LNCaP clone FGC (cell line): ENCODE results near the gene KRT35.

Source experiments
- DNase-seq: peaks from one replicate; pipeline ENCODE4 v3.0.0-alpha.2; 2011; ENCODE audit warnings: low read depth
- H3K4me3 ChIP-seq: 2 replicates; pipeline ENCODE4 v1.5.1; 2011; ENCODE audit warnings: mild to moderate bottlenecking, low read depth, low read length, control low read depth
- CTCF ChIP-seq: IDR thresholded peaks from 2 replicates; pipeline ENCODE4 v1.5.1; 2012; ENCODE audit warnings: mild to moderate bottlenecking; ENCODE audit not compliant: control insufficient read depth, insufficient read depth; ENCODE audit errors: extremely low read depth

KRT35 gene

GRCh38 chr17:41518789-41519449, 38.0 kb upstream of the KRT35 start, which contains the start of gene KRT15:
Gene KRT15 (minus strand): TSS chr17:41518890. CDS start chr17:41518827, 63 bp downstream.
- DNase-seq: no peak
- no peak for TF ChIP-seq CTCF
- H3K4me3 ChIP-seq: no peak within 1 kb of the TSS

GRCh38 chr17:41518031-41518430, 37.1 kb upstream of the KRT35 start:
- DNase-seq: no peak
- no peak for TF ChIP-seq CTCF
- no peak overlapping the region for H3K4me3 ChIP-seq

- no peak for TF ChIP-seq CTCF
- DNase-seq: no peak
- no peak overlapping the region for H3K4me3 ChIP-seq
These were observed 35.9 kb upstream of the KRT35 start for GRCh38 chr17:41516830-41517283.

GRCh38 chr17:41516147-41516829, 35.3 kb upstream of the KRT35 start:
- no peak for DNase-seq
- TF ChIP-seq CTCF: no peak
- no peak overlapping the region for H3K4me3 ChIP-seq

- no peak overlapping the region for H3K4me3 ChIP-seq
- no peak for DNase-seq
- TF ChIP-seq CTCF: no peak
These were observed 32.2 kb upstream of the KRT35 start for GRCh38 chr17:41513168-41513547.

GRCh38 chr17:41512546-41513167, 31.7 kb upstream of the KRT35 start:
- TF ChIP-seq CTCF: no peak
- no peak for DNase-seq
- H3K4me3 ChIP-seq: no peak overlapping the region

GRCh38 chr17:41511716-41512115, 30.8 kb upstream of the KRT35 start:
- H3K4me3 ChIP-seq: no peak overlapping the region
- no peak for DNase-seq
- TF ChIP-seq CTCF: no peak
